Effector memory CD4-positive, alpha-beta T cell (primary cell): Measurements from ENCODE around the gene TNFRSF9.
"Not testable (repeated sequence)": the region's sequence is repeated elsewhere in the genome, so short reads cannot be mapped to it uniquely, and the experiment has no call there.

Source experiments
- DNase-seq, 3 donors: peaks; one replicate each; pipeline ENCODE4 v3.0.0-alpha.2; 2020
- H3K27ac ChIP-seq: 2 replicates; pipeline ENCODE4 v1.7.0; 2013; ENCODE audit warnings: mild to moderate bottlenecking, low read length, moderate library complexity; ENCODE audit not compliant: insufficient read depth, poor library complexity, severe bottlenecking
- H3K27me3 ChIP-seq: replicated peaks from 2 replicates; pipeline ENCODE4 v1.7.0; 2013; ENCODE audit warnings: mild to moderate bottlenecking, low read length; ENCODE audit not compliant: insufficient read depth, control insufficient read depth, poor library complexity, severe bottlenecking
- H3K36me3 ChIP-seq: 2 replicates; pipeline ENCODE4 v1.7.0; 2013; ENCODE audit warnings: mild to moderate bottlenecking, low read length, moderate library complexity; ENCODE audit not compliant: control insufficient read depth, insufficient read depth
- H3K4me1 ChIP-seq: 2 replicates; pipeline ENCODE4 v1.7.0; 2013; ENCODE audit warnings: low read length, mild to moderate bottlenecking; ENCODE audit not compliant: control insufficient read depth, insufficient read depth, poor library complexity, severe bottlenecking
- H3K4me3 ChIP-seq: 2 replicates; pipeline ENCODE4 v1.7.0; 2013; ENCODE audit warnings: low read length, low read depth, mild to moderate bottlenecking; ENCODE audit not compliant: insufficient read depth, poor library complexity, severe bottlenecking
- H3K9me3 ChIP-seq: 2 replicates; pipeline ENCODE4 v1.7.0; 2013; ENCODE audit warnings: mild to moderate bottlenecking, low read length, moderate library complexity; ENCODE audit not compliant: control insufficient read depth

TNFRSF9 gene

GRCh38 chr1:7973086-7973485 lies 32.4 kb upstream of the TNFRSF9 start:
- Histone ChIP-seq H3K36me3 (peaks cover 39% of the 10 kb centered on the region), H3K27me3 (no peaks in the 10 kb centered on the region), H3K27ac (no peak overlapping the region), H3K9me3 (no peaks in the 10 kb centered on the region), H3K4me3 (no peak overlapping the region), H3K4me1 (no peaks in the 10 kb centered on the region)
- DNase-seq: no peak

- no peak overlapping the region for H3K27ac ChIP-seq
- H3K36me3 ChIP-seq: peaks cover 41% of the 10 kb centered on the region
- H3K27me3 ChIP-seq: no peaks in the 10 kb centered on the region
- H3K4me1 ChIP-seq: no peaks in the 10 kb centered on the region
- no peak overlapping the region for H3K4me3 ChIP-seq
- no peak for DNase-seq
- H3K9me3 ChIP-seq: no peaks in the 10 kb centered on the region
Measured at GRCh38 chr1:7972285-7972684, 31.6 kb upstream of the TNFRSF9 start.

DNA sequence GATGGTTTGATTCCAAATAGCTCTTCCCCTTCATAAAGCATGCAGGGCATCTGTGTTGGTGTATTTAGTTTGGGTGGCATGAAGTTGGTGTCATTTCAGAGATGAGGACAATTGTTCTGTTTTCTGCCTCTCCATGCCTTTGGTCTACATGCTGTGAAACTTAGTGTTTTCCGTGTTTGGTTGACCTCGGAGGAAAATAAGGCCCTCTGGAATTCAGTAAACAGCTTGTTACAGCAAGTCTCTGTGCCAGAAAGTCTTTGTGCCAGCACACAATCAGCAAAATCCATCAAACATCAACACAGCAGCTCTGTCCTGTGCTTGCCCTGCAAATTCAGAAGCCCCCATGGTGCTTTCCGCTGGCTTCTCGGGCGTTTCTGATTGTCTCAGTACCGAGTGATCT lies 30.4 kb upstream of the TNFRSF9 start:
- DNase-seq: no peak
- Histone ChIP-seq H3K27ac (no peak overlapping the region), H3K4me1 (no peaks in the 10 kb centered on the region), H3K27me3 (no peaks in the 10 kb centered on the region), H3K36me3 (peaks cover 49% of the 10 kb centered on the region), H3K4me3 (no peak overlapping the region), H3K9me3 (no peaks in the 10 kb centered on the region)

GRCh38 chr1:7970246-7970645 lies 29.6 kb upstream of the TNFRSF9 start:
- H3K27ac ChIP-seq: no peak overlapping the region
- no peak overlapping the region for H3K4me3 ChIP-seq
- no peaks in the 10 kb centered on the region for H3K4me1 ChIP-seq
- peaks cover 52% of the 10 kb centered on the region for H3K36me3 ChIP-seq
- no peak for DNase-seq
- H3K9me3 ChIP-seq: no peaks in the 10 kb centered on the region
- H3K27me3 ChIP-seq: no peaks in the 10 kb centered on the region

DNA sequence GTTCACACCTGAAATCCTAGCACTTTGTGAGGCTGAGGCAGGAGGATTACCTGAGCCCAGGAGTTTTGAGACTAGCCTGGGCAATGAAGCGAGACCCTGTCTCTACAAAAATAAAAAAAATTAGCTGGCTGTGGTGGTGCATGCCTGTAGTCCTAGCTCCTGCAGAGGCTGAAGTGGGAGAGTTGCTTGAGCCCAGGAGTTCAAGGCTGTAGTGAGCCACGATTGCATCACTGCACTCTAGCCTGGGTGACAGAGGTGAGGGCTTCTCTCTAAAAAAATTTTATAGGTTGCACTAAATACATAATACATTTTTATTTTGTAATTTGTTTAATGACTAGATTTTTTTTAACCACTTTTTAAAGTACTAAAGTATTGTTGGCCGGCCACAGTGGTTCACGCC lies 27.0 kb upstream of the TNFRSF9 start:
- Histone ChIP-seq H3K4me1 (peaks cover 5% of the 10 kb centered on the region), H3K27me3 (no peaks in the 10 kb centered on the region), H3K9me3 (no peaks in the 10 kb centered on the region), H3K36me3 (peaks cover 64% of the 10 kb centered on the region), H3K4me3 (no peak overlapping the region), H3K27ac (no peak overlapping the region)
- DNase-seq: no peak

- no peak overlapping the region for H3K27ac ChIP-seq
- H3K4me1 ChIP-seq: peaks cover 10% of the 10 kb centered on the region
- DNase-seq: no peak
- H3K4me3 ChIP-seq: no peak overlapping the region
- peaks cover 59% of the 10 kb centered on the region for H3K36me3 ChIP-seq
- no peaks in the 10 kb centered on the region for H3K9me3 ChIP-seq
- no peaks in the 10 kb centered on the region for H3K27me3 ChIP-seq
Measured at GRCh38 chr1:7967196-7967595, 26.6 kb upstream of the TNFRSF9 start.

GRCh38 chr1:7964476-7964875 lies 23.8 kb upstream of the TNFRSF9 start:
- H3K27ac ChIP-seq: no peak overlapping the region
- H3K4me3 ChIP-seq: no peak overlapping the region
- H3K9me3 ChIP-seq: no peaks in the 10 kb centered on the region
- no peak for DNase-seq
- no peaks in the 10 kb centered on the region for H3K27me3 ChIP-seq
- peaks cover 36% of the 10 kb centered on the region for H3K36me3 ChIP-seq
- peaks cover 19% of the 10 kb centered on the region for H3K4me1 ChIP-seq

DNA sequence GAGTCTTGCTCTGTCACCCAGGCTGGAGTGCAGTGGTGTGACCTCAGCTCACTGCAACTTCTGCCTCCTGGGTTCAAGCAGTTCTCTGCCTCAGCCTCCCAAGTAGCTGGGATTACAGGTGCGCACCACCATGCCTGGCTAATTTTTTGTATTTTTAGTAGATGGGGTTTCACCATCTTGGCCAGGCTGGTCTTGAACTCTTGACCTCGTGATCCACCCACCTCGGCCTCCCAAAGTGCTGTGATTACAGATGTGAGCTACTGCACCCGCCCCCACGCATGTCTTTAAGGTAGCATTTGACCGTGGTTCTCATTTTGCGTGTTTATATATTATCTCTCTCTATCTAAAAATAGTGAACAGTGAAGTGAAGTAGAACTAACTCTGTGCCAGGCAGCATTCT lies 23.2 kb upstream of the TNFRSF9 start:
- H3K9me3 ChIP-seq, H3K27ac ChIP-seq, H3K4me3 ChIP-seq, H3K27me3 ChIP-seq, DNase-seq: not testable (repeated sequence)
- Histone ChIP-seq H3K36me3 (peaks cover 36% of the 10 kb centered on the region), H3K4me1 (peaks cover 19% of the 10 kb centered on the region)

GRCh38 chr1:7963378-7963730 lies 22.7 kb upstream of the TNFRSF9 start:
- not testable (repeated sequence) for H3K27me3 ChIP-seq, DNase-seq, H3K4me3 ChIP-seq, H3K9me3 ChIP-seq, H3K27ac ChIP-seq
- Histone ChIP-seq H3K4me1 (peaks cover 19% of the 10 kb centered on the region), H3K36me3 (peaks cover 36% of the 10 kb centered on the region)

- Histone ChIP-seq H3K4me3 (peak overlapping the region; percentile 86), H3K9me3 (no peaks in the 10 kb centered on the region)
Measured at GRCh38 chr1:7962636-7963377, 22.2 kb upstream of the TNFRSF9 start.

More at GRCh38 chr1:7962636-7963377, 22.2 kb upstream of the TNFRSF9 start:
- H3K4me1 ChIP-seq: peaks cover 19% of the 10 kb centered on the region
- H3K27me3 ChIP-seq: no peaks in the 10 kb centered on the region
- peaks cover 36% of the 10 kb centered on the region for H3K36me3 ChIP-seq
- DNase-seq: no peak
- peak overlapping the region; percentile 93 for H3K27ac ChIP-seq
